Osteocyte (in vitro differentiated cells): Measurements from ENCODE around the gene KLHL5. TPM values are rescaled to one million over a fixed set of nuclear protein-coding genes. Genes with fewer than 3 reads are reported as not detected.

Experiments
- DNase-seq: peaks from one replicate; pipeline ENCODE4 v3.0.0; 2021; ENCODE audit warnings: mixed read lengths; ENCODE audit not compliant: unreplicated experiment; ENCODE audit errors: extremely low spot score
- H3K27ac Mint-ChIP-seq: one replicate; pipeline ENCODE4 v1.8.0; 2021; ENCODE audit warnings: mild to moderate bottlenecking, mixed read lengths; ENCODE audit not compliant: unreplicated experiment
- H3K27me3 Mint-ChIP-seq: one replicate; pipeline ENCODE4 v1.8.0; 2021; ENCODE audit warnings: mixed read lengths; ENCODE audit not compliant: unreplicated experiment
- H3K36me3 Mint-ChIP-seq: one replicate; pipeline ENCODE4 v1.8.0; 2021; ENCODE audit warnings: mixed read lengths; ENCODE audit not compliant: unreplicated experiment
- H3K4me1 Mint-ChIP-seq: one replicate; pipeline ENCODE4 v1.8.0; 2021; ENCODE audit warnings: mixed read lengths; ENCODE audit not compliant: unreplicated experiment
- H3K4me3 Mint-ChIP-seq: one replicate; pipeline ENCODE4 v1.8.0; 2021; ENCODE audit warnings: mild to moderate bottlenecking, moderate library complexity, mixed read lengths; ENCODE audit not compliant: unreplicated experiment
- H3K9me3 Mint-ChIP-seq: one replicate; pipeline ENCODE4 v1.8.0; 2021; ENCODE audit warnings: mixed read lengths; ENCODE audit not compliant: unreplicated experiment
- CTCF ChIP-seq: fragments of 200-600 bp; sonication (generic); IDR thresholded peaks from 2 replicates; pipeline ENCODE4 v1.5.0; 2021; ENCODE audit warnings: antibody characterized with exemption, mild to moderate bottlenecking, moderate library complexity
- total RNA-seq: library from RNA; stranded (reverse); gene quantifications from 2 replicates; pipeline ENCODE4 v1.2.1, GENCODE V29; 2021

Gene KLHL5
- total RNA-seq, 1 donor from 2014 or later: 128 TPM

- Mint-ChIP-seq H3K27ac (no peak overlapping the region), H3K36me3 (no peaks in the 10 kb centered on the region), H3K9me3 (peaks cover 5% of the 10 kb centered on the region), H3K4me1 (no peaks in the 10 kb centered on the region), H3K27me3 (peaks cover 19% of the 10 kb centered on the region), H3K4me3 (no peak overlapping the region)
- no peak for DNase-seq
- TF ChIP-seq CTCF: no peak
Observed at GRCh38 chr4:39166669-39167068, 104.6 kb downstream of the KLHL5 start.

GRCh38 chr4:39169426-39169825, 107.4 kb downstream of the KLHL5 start:
- no peak for DNase-seq
- no peak for TF ChIP-seq CTCF
- Mint-ChIP-seq H3K4me1 (no peaks in the 10 kb centered on the region), H3K36me3 (no peaks in the 10 kb centered on the region), H3K27ac (no peak overlapping the region), H3K27me3 (peaks cover 37% of the 10 kb centered on the region), H3K9me3 (peaks cover 5% of the 10 kb centered on the region), H3K4me3 (no peak overlapping the region)

- no peak for DNase-seq
- no peak for TF ChIP-seq CTCF
- Mint-ChIP-seq H3K27me3 (peaks cover 44% of the 10 kb centered on the region), H3K36me3 (no peaks in the 10 kb centered on the region), H3K4me3 (no peak overlapping the region), H3K27ac (no peak overlapping the region), H3K9me3 (peaks cover 5% of the 10 kb centered on the region), H3K4me1 (no peaks in the 10 kb centered on the region)
Observed at GRCh38 chr4:39170301-39170700, 108.3 kb downstream of the KLHL5 start.

Other genes with a start within 250 kb of the KLHL5 start
- 2.5 TPM in 2 replicates for gene TLR6, start 205.4 kb upstream of the KLHL5 start, total RNA-seq
- gene FAM114A1, start 194.4 kb upstream of the KLHL5 start, total RNA-seq: 120 and 139 TPM in 2 replicates
- not detected in 2 replicates for gene TMEM156, start 29.8 kb upstream of the KLHL5 start, total RNA-seq
- gene WDR19, start 120.3 kb downstream of the KLHL5 start, total RNA-seq: 42.5 and 45.9 TPM in 2 replicates